Kidney tubule cell (primary cell): ENCODE results near the gene KDM2A.
A peak's percentile ranks its signal among the peaks of the same experiment; 100 is the strongest.

ENCODE experiments used
- DNase-seq: peaks from one replicate; pipeline ENCODE4 v3.0.0-alpha.2; 2018; ENCODE audit warnings: low spot score

KDM2A gene

DNA sequence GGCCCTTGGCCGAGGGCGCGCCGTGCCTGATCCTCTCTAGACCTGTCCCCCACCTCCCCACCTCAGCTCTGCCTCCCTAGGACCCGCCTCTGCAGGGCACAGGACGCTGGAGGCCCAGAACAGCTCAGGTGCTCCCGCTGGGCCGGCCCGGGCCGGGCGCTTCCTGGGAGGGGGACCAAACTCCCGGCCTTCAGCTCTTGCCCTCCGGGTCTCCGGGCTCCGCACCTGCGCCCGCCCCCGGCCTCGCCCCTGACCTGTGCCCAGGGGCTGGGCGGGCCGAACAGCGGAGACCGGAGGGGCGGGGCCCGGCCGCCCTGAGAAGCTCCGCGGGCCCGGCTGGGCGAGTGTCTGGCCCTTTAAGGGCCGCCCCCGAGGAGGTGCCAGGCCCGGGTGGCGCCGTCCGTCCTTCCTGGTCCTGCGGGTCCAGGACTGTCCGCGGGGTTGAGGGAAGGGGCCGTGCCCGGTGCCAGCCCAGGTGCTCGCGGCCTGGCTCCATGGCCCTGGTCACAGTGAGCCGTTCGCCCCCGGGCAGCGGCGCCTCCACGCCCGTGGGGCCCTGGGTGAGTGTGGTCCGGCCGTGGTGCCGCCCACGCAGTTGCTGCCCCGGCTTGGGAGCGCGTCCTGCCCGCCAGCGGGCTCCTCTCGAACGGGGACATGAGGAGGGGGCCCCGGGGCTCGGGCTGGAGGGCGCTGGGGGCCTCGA is 184.2 kb downstream of the KDM2A start, which contains the start of gene SSH3:
TSS of gene SSH3 (plus strand) at position 399 of the 703 bp plus-strand sequence. CDS start at position 495, 96 bp downstream.
- peak; percentile 87 for DNase-seq

GRCh38 chr11:67303835-67304411 is 184.9 kb downstream of the KDM2A start:
- peak; percentile 63 for DNase-seq

- no peak for DNase-seq
Observed at GRCh38 chr11:67304511-67305113, 185.5 kb downstream of the KDM2A start.

GRCh38 chr11:67306769-67307544 is 187.9 kb downstream of the KDM2A start:
- no peak for DNase-seq

DNA sequence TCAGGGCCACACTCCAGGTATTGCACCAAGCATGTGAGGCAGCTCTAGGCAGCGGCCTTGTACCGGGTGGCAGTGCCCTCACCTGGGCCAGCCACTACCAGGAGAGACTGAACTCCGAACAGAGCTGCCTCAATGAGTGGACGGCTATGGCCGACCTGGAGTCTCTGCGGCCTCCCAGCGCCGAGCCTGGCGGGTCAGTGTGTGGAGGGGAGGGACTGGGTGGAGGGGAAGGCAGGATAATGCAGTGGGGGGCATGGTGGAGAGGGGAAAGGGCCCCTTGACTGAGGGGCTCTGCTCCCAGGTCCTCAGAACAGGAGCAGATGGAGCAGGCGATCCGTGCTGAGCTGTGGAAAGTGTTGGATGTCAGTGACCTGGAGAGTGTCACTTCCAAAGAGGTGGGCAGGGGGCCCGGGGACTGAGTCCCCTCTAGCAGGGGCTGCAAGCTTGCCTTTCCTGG is 188.5 kb downstream of the KDM2A start:
- DNase-seq, result no peak
